Cerebellar nuclear complex (tissue), 1 donor: ENCODE results near the gene VAT1L.
A peak's percentile ranks its signal among the peaks of the same experiment; 100 is the strongest.

Experiments
- DNase-seq, 2 experiments: peaks; one replicate each; lab custom pipeline; 2025; lab: John Stamatoyannopoulos, UW

The VAT1L gene, protein sequence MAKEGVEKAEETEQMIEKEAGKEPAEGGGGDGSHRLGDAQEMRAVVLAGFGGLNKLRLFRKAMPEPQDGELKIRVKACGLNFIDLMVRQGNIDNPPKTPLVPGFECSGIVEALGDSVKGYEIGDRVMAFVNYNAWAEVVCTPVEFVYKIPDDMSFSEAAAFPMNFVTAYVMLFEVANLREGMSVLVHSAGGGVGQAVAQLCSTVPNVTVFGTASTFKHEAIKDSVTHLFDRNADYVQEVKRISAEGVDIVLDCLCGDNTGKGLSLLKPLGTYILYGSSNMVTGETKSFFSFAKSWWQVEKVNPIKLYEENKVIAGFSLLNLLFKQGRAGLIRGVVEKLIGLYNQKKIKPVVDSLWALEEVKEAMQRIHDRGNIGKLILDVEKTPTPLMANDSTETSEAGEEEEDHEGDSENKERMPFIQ

DNA sequence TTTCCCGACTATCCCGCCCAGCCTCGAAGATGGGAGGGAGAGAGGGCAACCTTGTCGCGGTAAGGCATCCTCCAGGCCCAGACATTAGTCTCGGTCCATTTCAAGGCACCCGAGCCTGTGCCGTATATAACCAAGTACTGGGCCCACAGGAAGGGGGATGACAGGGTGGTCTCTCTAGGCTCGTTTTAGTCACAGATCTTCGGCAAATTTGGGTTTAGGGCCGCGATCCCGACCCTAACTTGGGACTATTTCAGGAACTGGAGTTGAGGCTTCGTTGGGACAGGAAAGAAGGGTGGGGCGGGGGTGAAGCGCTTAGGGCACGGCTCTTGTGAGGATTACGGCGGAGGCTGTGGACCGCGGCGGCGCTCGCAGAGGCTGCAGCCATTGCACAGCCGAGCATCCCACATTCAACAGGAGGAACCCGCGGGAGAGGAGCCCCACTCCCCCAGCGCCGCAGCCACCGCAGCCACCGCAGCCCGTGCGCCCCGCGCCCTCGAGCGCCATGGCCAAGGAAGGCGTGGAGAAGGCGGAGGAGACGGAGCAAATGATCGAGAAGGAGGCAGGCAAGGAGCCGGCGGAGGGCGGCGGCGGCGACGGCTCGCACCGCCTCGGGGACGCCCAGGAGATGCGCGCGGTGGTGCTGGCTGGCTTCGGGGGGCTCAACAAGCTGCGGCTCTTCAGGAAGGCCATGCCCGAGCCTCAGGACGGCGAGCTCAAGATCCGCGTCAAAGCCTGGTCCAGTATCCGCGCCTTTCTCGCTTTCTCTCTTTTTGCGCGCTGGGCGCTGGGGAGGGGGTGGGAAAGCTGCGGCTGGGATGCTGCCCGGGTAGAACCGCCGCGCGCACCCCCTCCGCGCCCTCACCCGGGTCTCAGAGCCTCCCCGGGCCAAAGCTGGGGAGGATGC lies at the start of gene VAT1L:
VAT1L (plus strand) TSS at position 384 of the 904 bp plus-strand sequence; CDS start at position 503, 119 bp downstream.
- DNase-seq: peak; percentile 24 to 78

DNA sequence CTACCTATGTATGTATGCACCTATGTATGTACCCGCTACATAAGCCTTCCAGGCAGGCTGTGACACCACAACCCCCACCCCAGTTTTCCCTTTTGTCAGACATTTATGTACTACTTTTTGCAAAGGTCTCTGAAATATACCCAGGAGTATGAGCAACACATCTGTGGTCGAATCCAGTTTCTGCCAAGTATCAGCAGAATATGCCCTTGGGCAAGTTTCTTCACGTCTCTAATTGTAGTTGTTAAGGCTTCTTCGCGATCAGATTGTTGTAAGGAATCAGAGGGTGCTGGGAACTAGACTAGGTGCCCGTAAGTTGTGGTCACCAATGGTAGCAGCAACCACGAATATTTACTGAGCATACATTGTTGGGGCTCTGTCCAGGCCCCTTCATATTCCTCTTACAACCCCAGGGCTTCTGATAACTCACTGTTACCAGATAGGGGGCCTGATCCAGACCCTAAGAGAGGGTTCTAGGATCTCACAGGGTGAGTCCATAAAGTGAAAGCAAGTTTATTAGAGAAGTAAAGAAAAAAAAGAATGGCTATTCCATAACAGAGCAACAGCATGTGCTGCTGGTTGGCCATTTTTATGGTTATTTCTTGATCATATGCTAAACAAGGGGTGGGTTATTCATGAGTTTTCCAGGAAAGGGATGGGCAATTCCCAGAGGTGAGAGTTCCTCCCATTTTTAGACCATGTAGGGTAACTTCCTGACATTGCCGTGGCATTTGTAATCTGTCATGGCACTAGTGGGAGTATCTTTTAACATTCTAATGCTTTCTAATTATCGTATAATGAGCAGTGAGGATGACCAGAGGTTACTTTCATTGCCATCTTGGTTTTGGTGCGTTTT lies 49.4 kb upstream of the VAT1L start:
- DNase-seq: no peak

DNA sequence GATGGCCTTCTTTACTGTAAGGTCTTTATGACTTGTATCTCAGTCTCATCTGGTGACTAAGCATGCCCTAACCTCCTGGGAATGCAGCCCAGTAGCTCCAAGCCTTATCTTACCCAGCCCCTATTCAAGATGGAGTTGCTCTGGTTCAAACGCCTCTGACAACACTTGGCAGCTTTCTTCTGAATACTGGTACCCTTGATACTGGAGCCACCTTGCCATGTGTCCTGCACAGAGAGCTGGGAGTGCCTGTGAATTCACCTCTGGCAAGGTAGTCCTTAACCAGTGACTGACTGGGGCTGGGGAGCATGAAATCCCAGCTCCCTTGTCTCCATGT lies 48.8 kb upstream of the VAT1L start:
- DNase-seq: no peak

DNA sequence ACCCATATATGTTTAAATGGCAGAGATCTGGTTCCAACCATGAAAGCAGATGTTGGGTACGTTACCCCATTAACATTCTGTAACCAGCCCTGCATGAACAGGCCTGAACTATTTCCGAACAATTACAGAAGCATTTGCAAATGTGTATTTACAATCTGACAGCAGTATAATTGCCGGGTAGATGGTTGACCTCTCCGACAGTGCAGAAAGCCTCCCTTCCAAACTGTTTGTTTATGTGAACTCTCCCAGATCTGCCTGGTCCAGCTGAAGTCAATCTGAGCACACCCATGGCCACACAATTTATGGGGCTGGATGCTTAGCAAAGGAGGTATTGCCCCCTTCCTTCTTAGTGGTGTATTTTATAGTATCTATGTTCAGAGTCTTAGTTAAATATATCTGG lies 44.2 kb upstream of the VAT1L start:
- DNase-seq: no peak

DNA sequence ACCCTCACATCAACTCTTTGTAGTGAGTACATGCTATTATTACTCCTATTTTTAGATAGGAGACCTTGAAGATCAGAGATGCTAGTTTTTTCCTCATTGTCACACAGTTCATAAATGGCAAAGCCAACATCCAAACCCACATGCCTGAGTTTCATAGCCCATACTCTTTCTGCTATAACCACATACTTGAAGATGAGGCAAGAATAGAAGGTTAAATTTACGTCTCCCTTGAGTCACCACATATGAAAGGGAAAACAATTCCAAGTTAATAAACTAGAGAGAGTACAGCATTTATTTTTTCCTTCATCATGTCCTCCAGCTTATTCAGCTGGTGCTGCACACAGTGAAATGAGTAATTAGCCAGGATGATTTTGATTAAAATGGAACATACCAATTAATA lies 42.4 kb upstream of the VAT1L start:
- DNase-seq: no peak

DNA sequence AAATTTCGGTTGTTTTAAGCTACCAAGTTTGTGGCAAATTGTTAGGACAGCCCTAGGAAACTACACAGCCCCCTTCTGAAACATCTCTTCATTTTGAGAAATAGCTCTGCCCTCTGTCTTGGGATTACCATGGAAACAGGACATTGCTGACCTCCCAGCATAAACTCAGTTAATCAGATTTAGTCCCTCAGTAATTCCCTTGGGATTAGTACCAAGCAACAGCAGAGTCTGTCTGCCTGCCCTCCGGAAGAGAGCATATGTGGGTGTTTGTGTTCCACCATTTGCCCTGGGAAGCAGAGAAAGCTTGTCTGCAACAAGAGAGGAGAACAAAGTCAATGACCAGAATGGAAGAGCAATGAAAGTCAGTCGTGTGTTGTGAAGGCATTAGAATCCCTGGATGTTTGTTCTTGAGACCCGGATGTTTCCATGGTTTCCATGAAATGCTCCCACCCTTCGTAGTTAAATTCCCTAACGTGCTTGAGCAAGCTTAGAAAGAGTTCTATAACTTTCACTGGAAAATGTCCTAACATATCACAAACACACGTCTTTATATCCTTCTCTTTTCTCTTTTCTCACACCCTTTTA lies 39.9 kb upstream of the VAT1L start:
- DNase-seq: no peak

DNA sequence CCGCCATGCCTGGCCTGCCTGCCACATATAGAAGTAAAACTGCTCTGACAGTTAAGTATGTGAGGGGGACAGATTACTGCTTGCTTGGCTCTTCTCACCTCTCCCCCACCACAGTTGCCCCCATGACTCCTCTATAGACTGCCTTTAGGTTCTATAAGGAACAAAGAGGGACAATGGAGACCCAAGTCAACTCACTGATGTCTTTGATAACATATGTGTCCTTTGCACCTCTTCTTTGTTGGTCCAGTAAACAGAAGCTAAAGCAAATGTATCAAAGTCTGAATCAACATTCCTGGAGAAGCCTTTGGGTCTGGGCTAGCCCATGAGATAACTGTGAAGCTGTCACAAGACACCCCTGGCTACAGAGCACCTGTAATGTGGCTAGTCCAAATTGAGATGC lies 38.9 kb upstream of the VAT1L start:
- DNase-seq: no peak

DNA sequence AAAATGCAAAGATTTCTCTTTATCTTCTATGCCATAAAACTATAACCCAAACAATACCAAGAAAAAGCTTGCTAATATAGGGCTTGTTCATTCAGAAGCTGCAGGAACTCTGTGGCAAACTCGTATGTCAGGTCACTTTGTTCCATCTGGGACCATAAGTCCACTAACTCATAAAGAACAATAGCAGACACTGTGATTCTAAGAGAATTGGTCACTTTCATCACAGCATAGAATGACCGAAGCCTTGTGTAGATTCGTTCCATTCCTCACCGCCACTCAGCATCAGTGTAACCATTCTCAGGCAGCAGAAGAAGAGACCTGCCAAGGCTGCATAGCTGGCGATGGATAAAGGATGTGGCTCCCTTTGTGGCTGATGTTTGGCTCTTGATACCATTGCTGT lies 30.3 kb upstream of the VAT1L start:
- DNase-seq: no peak

DNA sequence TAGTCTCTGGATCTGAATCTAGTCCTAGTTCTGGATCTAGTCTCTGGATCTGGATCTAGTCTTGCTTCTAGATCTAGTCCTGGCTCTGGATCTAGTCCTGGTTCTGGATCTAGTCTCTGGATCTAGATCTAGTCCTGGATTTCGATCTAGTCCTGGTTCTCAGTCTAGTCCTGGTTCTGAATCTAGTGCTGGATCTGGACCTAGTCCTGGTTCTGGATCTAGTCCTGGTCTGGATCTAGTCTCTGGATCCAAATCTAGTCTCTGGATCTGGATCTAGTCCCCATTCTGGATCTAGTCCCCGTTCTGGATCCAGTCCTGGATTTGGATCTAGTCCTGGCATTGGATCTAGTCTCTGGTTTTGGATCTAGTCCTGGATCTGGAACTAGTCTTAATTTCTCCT lies 29.9 kb upstream of the VAT1L start:
- DNase-seq: no peak

DNA sequence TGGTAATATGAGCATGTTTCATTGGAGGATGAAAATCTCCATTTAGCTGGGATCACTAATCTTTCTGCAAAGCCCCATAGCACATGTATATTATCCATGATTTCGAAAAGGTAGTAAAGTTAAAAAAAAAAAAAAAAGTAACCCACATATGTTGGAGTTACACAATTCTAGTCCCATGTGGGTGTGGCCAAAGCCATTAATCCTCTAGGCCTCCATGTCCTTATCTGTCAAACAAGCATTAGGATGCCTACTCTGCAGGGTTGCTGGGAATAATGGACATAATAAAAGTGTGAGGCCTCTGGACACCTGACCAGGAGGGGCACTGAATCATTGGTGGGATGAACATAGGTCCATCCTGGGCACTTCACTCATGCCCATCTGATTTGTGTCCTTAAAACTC lies 29.2 kb upstream of the VAT1L start:
- no peak for DNase-seq

DNA sequence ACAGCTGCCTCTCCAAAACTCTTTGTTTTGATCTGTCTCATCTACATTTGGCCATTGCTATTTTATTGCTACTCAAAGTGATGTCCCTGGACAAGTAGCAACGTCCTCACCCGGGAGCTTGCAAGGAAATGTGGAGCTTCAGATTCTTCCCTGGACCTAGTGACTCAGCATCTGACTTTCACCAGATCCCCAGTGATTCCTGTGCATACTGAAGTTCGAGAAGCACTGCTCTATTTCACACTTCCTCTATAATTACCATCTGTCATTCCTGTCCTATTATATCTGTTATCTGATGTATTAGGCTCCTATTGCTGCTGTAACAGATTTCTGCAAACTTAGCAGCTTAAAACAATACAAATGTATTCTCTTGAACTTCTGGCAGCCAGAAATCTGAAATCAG lies 28.5 kb upstream of the VAT1L start:
- no peak for DNase-seq

DNA sequence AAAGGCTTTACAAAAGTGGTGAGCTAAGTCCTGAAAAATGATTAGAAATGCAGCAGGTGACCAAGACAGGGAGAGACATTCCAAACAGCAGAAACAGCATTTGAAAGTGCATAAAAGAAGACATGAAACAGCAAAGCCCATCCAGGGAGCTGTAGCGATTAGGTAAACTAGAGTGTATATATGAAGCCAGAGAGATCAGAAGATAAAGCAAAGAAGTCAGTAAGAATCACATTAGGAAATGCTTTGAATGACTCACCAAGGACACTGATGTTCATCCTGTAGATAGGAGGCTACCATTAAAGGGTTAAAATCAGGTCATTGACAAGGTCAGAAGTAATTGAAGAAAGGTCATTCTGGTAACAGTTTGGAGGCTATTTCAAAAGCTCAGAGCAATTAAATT lies 27.6 kb upstream of the VAT1L start:
- no peak for DNase-seq

DNA sequence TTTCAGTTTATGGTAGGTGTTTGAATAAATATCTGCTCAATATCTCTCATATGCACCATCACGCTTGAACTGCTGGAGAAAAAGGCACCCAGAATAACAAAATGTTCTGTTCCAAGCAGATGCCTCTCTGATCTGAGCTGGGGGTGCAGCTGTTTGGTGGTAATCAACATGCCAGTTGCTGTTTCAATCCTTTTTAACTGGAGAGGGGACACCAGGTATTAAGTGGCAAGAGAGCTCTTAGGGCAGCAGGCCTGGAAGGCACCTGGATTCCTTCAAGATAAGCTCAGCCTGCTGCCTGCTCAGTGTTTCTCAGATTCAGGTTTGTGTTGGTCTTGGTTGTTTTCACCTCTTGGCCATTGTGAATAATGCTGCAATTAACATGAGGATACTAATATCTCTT lies 27.2 kb upstream of the VAT1L start:
- DNase-seq: no peak

DNA sequence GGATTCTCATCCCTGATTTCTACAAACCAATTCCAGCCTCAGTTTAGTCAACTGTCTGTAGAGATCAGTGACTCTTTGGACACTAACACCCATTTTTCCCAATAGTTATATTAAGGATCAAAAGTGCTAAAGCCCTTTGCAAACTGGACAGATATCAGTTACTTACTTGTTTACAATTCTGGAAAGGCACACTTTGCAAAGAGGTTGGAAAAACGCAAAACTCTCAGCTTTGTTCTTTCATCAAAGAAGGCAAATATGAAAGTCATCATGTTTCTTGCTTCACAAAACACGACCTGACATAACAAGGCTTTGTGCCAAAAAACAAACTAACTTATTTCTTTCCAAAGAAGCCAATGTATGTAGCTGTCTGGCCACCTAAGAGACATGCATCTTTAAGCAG lies 26.1 kb upstream of the VAT1L start:
- DNase-seq: no peak

DNA sequence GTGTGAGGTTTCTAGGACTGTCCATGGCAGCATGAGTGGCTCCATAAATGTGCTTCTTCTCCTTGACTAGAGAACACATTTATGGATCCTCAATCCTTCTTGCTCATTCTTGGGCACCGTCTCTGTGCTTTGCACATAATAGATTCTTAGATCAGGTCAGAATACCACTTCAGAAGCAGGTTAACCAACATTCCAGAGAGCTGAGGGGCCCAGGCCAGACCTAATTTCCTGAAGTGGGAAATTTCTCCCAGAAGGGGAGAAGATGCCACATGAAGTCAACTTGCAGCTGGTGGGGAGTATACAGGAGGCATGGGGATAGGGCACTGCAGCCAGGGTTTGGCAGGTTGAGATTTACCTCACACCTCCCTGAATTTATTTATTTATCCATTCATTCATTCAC lies 24.4 kb upstream of the VAT1L start:
- no peak for DNase-seq

DNA sequence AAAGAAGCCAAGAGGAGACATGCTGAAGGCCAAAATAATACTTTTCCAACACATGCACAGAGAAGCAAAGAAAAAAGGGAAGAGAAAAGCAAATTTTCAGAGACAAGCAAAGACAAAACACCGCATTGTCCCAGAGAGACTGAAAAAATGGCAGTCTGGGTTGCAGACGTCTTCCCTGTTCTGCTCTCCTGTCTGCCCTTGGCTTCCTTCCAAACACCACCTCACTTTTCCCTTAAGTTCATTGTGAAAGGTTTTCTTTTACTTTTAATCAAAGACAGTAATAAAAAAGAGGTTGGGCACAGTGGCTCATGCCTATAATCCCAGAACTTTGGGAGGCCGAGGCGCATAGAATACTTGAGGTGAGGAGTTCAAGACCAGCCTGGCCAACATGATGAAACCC lies 21.2 kb upstream of the VAT1L start:
- no peak for DNase-seq

DNA sequence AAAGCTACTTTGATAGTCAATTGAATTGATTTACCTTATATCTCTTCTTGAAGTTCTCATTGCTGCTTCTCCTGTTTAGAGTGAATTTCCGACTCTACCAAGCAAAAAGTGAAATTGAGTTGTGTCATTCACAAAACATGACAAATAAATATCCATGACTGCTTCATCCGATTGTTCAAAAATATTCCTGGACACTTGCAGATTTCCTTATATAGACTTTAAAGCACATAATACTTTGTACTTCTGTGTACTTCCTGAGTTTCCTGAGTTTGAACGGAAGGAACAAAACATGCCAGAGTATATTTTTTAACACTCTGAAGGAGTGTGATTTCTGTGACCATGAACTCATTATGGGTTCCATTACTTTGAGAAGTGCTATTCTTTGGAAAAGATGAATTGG lies 20.5 kb upstream of the VAT1L start:
- DNase-seq: no peak

DNA sequence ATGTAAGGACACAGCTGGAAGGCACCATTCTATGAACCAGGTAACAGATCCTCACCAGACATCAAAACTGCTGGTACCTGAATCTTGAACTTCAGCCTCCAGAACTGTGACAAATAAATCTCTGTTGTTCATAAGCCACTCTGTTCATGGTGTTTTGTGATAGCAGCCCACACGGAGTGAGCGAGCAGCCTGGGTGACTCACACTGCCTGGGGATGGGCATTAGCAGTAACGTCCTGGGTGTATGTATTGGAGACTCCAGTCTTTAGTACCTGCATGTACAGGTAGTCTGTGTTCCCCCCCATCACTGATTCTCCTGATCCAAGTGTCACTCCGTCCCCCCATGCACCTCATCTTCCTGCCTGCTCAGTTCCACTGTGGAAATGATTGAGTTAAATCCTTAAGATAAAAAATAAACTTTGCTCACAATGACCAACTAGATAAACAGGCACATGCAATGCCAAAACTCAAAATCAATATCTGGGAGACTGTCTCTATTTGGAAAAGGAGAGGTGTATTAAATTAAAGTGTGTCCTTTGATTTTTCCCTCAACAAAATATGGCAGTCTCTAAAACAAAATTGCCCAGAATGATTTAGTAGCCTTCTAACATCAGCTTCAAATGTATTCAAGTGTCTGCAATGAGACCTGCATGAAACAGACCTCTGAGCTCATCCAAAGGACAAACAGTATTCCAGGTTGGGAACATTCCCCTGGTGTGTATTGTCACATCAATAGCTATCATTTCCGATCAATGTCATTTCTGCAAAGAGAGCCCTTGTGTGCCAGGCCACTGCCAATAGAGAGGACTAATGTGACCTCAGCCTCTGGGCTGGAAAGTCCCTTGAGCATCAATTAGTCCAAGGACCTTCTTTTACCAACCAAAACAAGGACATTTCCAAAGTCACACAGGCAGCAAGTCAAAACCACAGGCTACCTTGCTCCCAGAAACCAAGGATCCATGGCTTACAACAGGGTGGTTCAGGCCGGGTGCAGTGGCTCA lies 12.2 kb upstream of the VAT1L start:
- no peak for DNase-seq

DNA sequence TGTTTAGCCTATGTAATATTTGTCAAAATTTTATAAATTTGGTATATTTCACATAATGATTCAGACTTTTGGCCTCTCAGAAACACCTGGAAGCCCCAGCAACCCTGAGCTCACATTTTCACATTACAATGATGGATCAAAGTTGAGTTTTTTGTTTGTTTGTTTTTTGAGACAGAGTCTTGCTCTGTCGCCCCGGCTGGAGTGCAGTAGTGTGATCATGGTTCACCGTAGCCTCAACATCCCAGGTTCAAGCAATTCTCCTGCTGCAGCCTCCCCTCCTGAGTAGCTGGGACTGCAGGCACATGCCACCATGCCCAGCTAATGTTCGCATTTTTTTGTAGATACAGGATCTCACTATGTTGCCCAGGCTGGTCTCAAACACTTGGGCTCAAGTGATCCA lies 10.6 kb upstream of the VAT1L start:
- no peak for DNase-seq

DNA sequence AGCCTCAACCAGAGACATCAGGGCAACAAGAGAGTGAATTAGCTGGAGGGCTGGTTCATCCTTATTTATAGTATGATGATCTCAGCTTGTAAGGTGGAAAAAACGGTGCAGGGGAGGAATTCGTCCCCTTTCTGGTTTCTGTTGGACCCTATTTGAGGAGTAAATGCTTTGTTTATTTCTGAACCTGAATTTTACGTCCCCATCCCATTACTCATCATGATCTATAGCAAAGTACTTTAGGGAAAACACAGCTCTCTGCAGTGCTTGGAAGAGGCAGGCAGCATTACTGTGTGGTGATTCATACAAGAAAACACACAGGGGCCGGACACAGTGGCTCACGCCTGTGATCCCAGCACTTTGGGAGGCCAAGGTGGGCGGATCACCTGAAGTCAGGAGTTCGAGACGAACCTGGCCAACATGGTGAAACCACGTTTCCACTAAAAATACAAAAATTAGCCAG lies 8.0 kb upstream of the VAT1L start:
- no peak for DNase-seq

DNA sequence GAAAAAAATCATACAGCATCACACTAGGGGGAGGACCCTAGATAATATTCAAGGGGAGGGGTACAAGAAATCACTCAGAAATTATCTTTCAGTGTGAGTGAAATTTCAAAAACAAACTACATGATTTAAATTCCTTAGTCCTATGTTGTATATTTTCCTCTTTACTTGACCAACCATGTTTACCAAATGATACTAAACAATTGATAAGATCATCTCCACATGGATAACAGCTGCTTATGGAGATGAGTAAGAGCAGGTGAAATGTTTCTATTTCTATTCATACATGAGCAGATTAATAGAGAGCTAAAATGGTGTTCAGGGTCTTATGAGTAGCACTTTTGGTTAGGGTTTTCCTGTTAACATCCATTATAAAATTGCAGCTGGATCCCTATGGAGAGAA lies 7.3 kb upstream of the VAT1L start:
- DNase-seq: no peak
